K562 (cell line): ENCODE data around the gene PRAME. TPM values are rescaled to one million over a fixed set of nuclear protein-coding genes. Genes with fewer than 3 reads are reported as not detected.

Experiments
- ARNT ChIP-seq, 2 experiments: fragments of 450-650 bp; IDR thresholded peaks; 2 replicates each; pipeline ENCODE4 v1.6.1; 2016; ENCODE audit warnings: mild to moderate bottlenecking in 1 of 2
- CCAR2 ChIP-seq: fragments of 200-400 bp; formaldehyde crosslinking; IDR thresholded peaks from 2 replicates; pipeline ENCODE4 v1.6.1; 2017; ENCODE audit warnings: mild to moderate bottlenecking, low read depth, low read length
- DIDO1 ChIP-seq: fragments of 450-650 bp; IDR thresholded peaks from 2 replicates; pipeline ENCODE4 v1.6.1; 2016; ENCODE audit warnings: low read depth, missing biosample characterization, missing genetic modification characterization
- ELF2 ChIP-seq: fragments of 250-450 bp; sonication (Bioruptor Pico); IDR thresholded peaks from 2 replicates; pipeline ENCODE4 v1.5.0; 2021; ENCODE audit warnings: mild to moderate bottlenecking
- ETS1 ChIP-seq: conservative IDR thresholded peaks from 2 replicates; pipeline ENCODE4 v1.6.1; 2011; ENCODE audit warnings: low read depth, mild to moderate bottlenecking, low read length; ENCODE audit not compliant: control insufficient read depth
- HCFC1 ChIP-seq: IDR thresholded peaks from 2 replicates; pipeline ENCODE4 v1.6.1; 2012; ENCODE audit warnings: low read depth, low read length, improper control_type of control experiment
- HEY1 ChIP-seq: fragments of 250-450 bp; sonication (Bioruptor Pico); IDR thresholded peaks from 2 replicates; pipeline ENCODE4 v1.5.0; 2020; ENCODE audit warnings: mild to moderate bottlenecking, moderate library complexity, borderline replicate concordance
- HMBOX1 ChIP-seq: sonication (generic); IDR thresholded peaks from 2 replicates; pipeline ENCODE4 v1.6.1; 2016
- HMG20A ChIP-seq: fragments of 450-650 bp; formaldehyde crosslinking; conservative IDR thresholded peaks from 2 replicates; pipeline ENCODE4 v1.4.0; 2020; ENCODE audit warnings: mild to moderate bottlenecking, mixed read lengths
- HSF4 ChIP-seq: fragments of 250-450 bp; sonication (Bioruptor Pico); IDR thresholded peaks from 2 replicates; pipeline ENCODE4 v2.1.2; 2022; ENCODE audit warnings: mild to moderate bottlenecking, moderate library complexity, borderline replicate concordance
- IFI16 ChIP-seq: fragments of 250-450 bp; sonication (Bioruptor Pico); IDR thresholded peaks from 2 replicates; pipeline ENCODE4 v2.1.2; 2022; ENCODE audit warnings: mild to moderate bottlenecking, inconsistent platforms
- MBD2 ChIP-seq: sonication (generic); IDR thresholded peaks from 2 replicates; pipeline ENCODE4 v1.6.1; 2016; ENCODE audit warnings: low read depth, borderline replicate concordance
- MTF1 ChIP-seq: fragments of 250-450 bp; sonication (Bioruptor Pico); IDR thresholded peaks from 2 replicates; pipeline ENCODE4 v1.9.0; 2021; ENCODE audit warnings: moderate library complexity, mild to moderate bottlenecking, inconsistent platforms, borderline replicate concordance
- MXD1 ChIP-seq: fragments of 250-450 bp; sonication (Bioruptor Pico); IDR thresholded peaks from 2 replicates; pipeline ENCODE4 v1.8.0; 2021; ENCODE audit warnings: borderline replicate concordance, mild to moderate bottlenecking, moderate library complexity; ENCODE audit not compliant: poor library complexity, severe bottlenecking
- PHTF2 ChIP-seq: fragments of 250-450 bp; sonication (Bioruptor Pico); IDR thresholded peaks from 2 replicates; pipeline ENCODE4 v1.5.0; 2021; ENCODE audit warnings: mild to moderate bottlenecking
- SMAD1 ChIP-seq: fragments of 150-350 bp; IDR thresholded peaks from 2 replicates; pipeline ENCODE4 v1.6.1; 2014; ENCODE audit warnings: low read length, low read depth; ENCODE audit not compliant: partially characterized antibody
- SOX6 ChIP-seq: fragments of 450-650 bp; IDR thresholded peaks from 2 replicates; pipeline ENCODE4 v1.6.1; 2014; ENCODE audit warnings: mild to moderate bottlenecking
- SRSF1 ChIP-seq: fragments of 200-400 bp; formaldehyde crosslinking; IDR thresholded peaks from 2 replicates; pipeline ENCODE4 v1.6.1; 2017; ENCODE audit warnings: mild to moderate bottlenecking, low read depth, low read length, moderate library complexity
- STAT5B ChIP-seq: fragments of 250-450 bp; sonication (Bioruptor Pico); IDR thresholded peaks from 2 replicates; pipeline ENCODE4 v1.8.0; 2021; ENCODE audit warnings: mild to moderate bottlenecking, inconsistent platforms
- THRA ChIP-seq: fragments of 450-650 bp; IDR thresholded peaks from 2 replicates; pipeline ENCODE4 v1.6.1; 2017; ENCODE audit warnings: mild to moderate bottlenecking, moderate library complexity
- ZBTB43 ChIP-seq: sonication (generic); formaldehyde crosslinking; IDR thresholded peaks from 2 replicates; pipeline ENCODE4 v1.8.0; 2023; ENCODE audit warnings: mild to moderate bottlenecking, missing genetic modification reagents
- ZNF24 ChIP-seq: fragments of 450-650 bp; IDR thresholded peaks from 2 replicates; pipeline ENCODE4 v1.6.1; 2016
- polyA plus RNA-seq, 8 experiments: library from polyadenylated mRNA; depleted of rRNA in 4 of 8; stranded (reverse) in 5 of 8; unstranded in 3 of 8; fragments of >200 nt; fragmentation: Nextera tagmentation in 2 of 8; fragmentation: Illumina TruSeq in 1 of 8; extraction: Ambion mirVana in 2 of 8; extraction: Trizol in 1 of 8; gene quantifications; 2 replicates each; pipeline versions ENCODE4 v1.2.1 to v1.2.3, GENCODE V29; 2011 to 2014; ENCODE audit warnings: inconsistent platforms in 1 of 8, missing spikeins in 1 of 8
- total RNA-seq, 7 experiments: library from RNA; depleted of rRNA in 6 of 7; stranded (reverse); fragments of >200 nt in 6 of 7; fragmentation: Illumina TruSeq in 2 of 7; extraction: Trizol in 2 of 7; gene quantifications; 2 replicates each; pipeline versions ENCODE4 v1.2.1 to v1.2.3, GENCODE V29; 2011 to 2021; ENCODE audit warnings: low replicate concordance in 1 of 7
- TF ChIP-seq, protein P1 (sequence below): fragments of 250-450 bp; sonication (Bioruptor Pico); IDR thresholded peaks from 2 replicates; pipeline ENCODE4 v1.5.0; 2020; ENCODE audit warnings: mild to moderate bottlenecking

PRAME gene
- total and polyA plus RNA-seq, 9 of the 15 experiments (the other 6 are each of a cell fraction or from before 2014, with no cell fraction given) = 662 to 2,141 (median 1,142) TPM

DNA sequence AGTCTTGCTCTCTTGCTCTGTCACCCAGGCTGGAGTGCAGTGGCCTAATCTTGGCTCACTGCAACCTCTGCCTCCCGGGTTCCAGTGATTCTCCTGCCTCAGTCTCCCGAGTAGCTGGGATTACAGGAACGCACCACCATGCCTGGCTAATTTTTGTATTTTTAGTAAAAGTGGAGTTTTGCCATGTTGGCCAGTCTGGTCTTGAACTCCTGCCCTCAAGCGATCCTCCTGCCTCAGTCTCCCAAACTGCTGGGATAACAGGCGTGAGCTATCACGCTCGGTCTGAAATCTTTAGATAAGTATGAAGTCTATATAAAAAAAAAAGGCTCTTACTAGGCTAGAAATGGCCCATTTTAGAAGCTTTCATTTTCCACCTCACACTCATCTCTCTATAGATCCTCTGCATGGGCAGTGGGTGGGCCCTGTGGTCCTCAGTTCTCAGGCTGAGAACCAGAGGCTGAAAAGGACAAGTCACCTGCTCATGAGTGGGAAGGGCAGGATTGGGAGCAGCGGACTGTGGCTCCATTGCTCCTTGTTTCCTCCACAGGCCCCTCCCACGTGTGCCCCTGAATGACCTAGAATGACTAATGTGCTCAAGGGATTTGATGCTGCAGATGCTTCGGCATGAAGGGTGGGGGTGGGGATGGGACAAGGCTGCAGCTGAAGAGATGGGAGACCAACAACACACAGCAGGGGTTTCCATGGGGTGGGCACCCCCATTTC, 19.8 kb upstream of the PRAME start (continued):
- TF ChIP-seq IFI16 (0 out of 2 replicates have a peak, but pooled peaks have one; percentile 17), CCAR2 (no peak), MTF1 (CRISPR knock-in tag) (no peak; the same call in 1 of the 2 replicates), DIDO1 (tag) (no peak), STAT5B (CRISPR knock-in tag) (no peak), SMAD1 (no peak), ZNF24 (no peak), HCFC1 (no peak), SRSF1 (no peak), ETS1 (no peak), MBD2 (no peak), HMBOX1 (no peak), ARNT (IDR thresholded peaks at IDR 0.05) (no peak), PHTF2 (CRISPR knock-in tag) (no peak), HSF4 (no peak), THRA (peak; percentile 85), ZBTB43 (CRISPR knock-in tag) (no peak), HEY1 (no peak), ELF2 (CRISPR knock-in tag) (0 out of 2 replicates have a peak, but pooled peaks have one; percentile 11), SOX6 (no peak), MXD1 (CRISPR knock-in tag) (no peak), HMG20A (CRISPR knock-in tag) (no peak)
- TF ChIP-seq, protein P1, sequence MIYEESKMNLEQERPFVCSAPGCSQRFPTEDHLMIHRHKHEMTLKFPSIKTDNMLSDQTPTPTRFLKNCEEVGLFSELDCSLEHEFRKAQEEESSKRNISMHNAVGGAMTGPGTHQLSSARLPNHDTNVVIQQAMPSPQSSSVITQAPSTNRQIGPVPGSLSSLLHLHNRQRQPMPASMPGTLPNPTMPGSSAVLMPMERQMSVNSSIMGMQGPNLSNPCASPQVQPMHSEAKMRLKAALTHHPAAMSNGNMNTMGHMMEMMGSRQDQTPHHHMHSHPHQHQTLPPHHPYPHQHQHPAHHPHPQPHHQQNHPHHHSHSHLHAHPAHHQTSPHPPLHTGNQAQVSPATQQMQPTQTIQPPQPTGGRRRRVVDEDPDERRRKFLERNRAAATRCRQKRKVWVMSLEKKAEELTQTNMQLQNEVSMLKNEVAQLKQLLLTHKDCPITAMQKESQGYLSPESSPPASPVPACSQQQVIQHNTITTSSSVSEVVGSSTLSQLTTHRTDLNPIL = no peak
